NT2/D1 (cell line): ENCODE measurements around the gene MYPN.

Experiments used
- YY1 ChIP-seq: IDR thresholded peaks from 2 replicates; pipeline ENCODE4 v1.6.1; 2011; ENCODE audit not compliant: insufficient read length, insufficient read depth
- ZNF274 ChIP-seq: IDR thresholded peaks from 2 replicates; pipeline ENCODE4 v1.6.1; 2011; ENCODE audit warnings: mild to moderate bottlenecking, low read depth, low read length

GRCh38 chr10:68067029-68067428 is 42.3 kb upstream of the MYPN start:
- TF ChIP-seq YY1 (no peak), ZNF274 (no peak)
